NCI-H1694 (cell line): Measurements from ENCODE around the gene HOXB4.

Experiments
- DNase-seq: peaks from one replicate; lab custom pipeline; 2025; lab: John Stamatoyannopoulos, UW

HOXB4 gene

DNA sequence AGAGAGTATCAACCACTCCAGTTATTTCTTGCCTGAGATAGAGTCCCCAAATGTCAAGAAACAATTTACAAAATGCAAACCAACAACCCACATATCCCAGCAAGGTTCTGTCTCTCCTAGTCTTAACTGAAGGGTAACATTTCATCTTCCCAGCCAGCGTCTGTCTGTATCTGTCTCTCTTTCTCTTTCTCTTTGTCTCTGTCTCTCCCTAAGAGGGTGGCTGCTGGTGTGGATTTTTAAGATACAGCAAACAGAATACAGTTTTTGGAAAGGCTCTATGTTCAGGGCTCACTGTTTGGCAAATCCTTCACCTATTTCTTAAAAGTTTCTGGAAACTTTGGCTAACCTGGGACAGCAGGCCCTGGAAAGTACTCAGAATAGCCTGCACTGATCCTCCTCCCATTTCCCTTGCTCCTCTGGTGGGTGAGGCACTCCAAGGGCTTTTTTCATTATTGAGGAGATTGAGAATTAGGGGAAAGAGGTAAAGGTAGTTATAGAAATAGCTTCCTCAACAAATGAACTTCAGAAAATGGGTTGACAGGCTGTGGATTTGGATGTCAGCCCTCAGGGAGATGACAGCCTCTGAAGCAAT is 6.2 kb downstream of the HOXB4 start:
- no peak for DNase-seq

DNA sequence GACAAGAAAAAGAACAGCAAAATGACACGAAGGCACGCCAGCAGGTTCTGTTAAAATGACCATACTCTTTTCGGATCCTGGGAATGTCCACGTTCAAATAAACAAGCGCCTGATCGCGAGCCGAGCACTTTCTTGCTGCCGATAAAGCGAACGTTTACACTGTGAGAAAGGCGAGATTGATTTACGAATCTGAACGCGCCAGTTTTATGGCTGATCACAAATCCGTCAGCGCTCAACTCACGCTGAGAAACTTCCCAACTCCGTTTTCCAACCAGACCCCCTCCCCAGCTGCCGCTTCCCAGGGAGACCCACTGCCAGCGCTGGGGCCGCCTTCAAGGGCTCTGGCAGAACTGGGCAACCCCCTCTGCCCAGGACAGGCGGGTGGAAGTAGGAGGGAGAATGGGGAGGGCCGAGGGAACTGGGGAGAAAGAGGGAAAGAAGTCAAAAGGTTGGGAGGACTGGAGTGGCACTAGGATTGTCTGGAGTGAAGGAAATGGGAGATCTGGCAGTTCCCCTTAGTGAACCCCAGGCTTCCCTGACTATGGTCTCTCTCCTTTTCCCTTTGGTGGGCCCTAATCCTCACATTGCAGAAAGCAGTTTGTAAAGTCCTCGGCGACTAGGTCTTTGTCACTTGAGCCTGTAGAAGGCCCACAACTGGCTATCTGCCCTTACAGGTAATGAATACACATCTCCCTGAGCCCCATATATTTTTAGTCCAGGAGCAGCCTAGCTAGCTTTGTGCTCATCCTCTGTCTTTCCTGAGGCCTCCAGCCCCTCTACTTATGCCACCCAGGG is 6.9 kb downstream of the HOXB4 start:
- no peak for DNase-seq

DNA sequence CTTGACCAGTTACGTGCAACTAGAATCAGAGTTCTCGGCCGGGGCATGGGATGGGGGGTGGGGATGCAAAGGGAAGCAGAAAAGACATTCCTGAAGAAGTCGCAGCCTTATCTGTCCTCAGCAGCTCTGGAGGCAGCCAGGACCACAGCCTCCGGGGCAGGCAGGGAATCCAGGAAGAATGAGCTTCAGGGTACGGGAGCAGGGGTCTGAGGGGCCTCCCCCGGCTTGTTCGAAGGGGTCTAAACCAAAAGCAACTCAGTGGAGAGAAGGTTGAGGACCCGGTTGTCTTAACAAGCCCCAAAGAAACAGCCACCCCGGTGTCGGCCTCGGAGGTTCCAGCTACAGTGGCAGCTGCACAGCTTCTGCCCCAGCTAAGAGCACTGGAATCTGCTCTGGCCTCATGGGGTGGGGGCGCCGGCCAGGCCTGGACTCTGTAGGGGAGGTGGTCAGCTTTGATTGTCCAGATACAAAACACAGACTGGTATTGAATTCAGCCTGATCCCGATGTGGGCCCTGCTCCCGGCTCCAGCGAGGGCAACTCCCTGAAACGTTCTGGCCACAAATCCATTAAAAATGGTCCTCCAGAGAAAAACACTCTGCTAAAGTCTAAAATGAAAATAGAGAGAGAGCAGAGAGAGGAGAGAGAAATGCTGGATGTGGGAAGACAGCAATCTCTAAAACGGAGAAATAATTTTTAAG is 7.7 kb downstream of the HOXB4 start:
- no peak for DNase-seq

DNA sequence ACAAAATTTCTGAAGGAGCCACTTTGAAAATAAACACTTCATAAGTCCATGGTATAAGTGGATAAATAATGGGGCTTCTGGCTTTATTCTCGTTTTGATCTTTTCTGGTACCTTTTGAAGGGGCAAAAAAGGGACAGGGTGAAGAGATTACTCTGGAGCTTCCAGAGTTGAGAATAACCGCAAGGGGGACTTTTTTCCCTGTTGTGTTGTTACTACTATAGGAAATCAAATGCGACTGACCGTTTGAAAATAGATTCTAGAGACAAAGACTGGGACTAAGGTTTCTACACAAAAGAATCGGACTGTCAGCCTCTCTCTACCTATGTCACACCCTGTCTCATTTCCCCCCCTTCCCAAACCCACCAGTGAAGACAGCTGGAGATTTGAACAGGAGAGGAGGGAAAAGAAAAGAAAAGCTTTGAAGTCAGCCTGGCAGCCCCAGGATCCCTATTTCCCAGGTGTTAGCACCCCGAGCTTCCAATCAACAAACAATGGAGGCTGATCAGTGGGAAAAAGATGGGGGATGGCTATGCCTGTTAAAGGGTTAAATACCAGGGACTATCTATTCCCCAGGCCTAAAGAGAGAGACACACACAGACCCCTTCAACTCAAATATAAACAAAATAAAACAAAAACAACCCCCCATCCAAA is 8.4 kb downstream of the HOXB4 start:
- no peak for DNase-seq

DNA sequence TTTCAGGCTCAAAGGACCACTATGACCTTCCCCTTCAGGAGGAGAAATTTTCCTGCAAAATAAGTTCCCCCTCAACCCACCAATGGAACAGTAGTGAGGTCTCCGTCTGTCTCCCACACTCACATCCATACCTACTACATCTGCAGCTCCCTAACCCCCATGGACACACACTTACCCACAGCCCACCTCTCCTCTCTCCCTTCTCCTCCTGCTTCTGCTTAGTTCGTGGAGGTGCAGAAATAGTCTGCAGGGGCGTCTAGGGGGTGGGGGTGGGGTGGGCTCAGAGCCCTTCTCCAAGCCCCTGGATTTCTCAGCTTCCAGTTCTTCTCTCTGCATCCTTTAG is 8.9 kb downstream of the HOXB4 start:
- DNase-seq, result no peak

DNA sequence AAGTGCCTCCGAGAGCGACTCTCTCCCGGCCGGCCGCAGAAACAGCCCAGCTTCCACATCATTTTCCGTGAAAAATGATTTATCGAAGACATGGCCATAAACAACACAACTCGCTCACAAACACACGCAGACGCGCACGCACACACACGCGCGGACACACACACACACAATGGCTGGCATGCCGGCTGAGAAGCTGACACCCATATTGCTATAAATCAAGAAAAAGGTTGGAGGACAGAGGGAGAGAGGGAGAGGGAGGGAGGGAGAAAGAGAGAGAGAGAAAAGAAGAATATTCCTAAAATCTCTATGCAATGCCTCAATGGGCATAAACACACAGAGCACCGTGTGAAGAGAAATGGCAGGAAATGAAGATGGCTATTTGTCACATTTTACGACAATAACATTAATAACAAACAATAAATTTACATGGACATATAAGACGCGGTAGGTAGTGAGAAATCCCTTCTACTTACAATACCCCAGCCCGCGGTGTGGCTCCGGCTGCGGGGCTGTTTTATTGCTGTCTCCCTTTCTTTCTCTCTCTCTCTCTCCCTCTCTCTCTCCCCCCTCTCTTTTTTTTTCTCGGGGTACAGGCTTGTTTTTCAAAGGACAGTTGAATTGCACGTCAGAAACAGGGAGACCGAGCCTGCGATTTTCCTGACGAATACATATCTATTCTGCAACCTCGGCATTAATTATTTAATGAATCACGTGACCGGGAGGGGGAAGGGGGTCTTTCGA is 9.5 kb downstream of the HOXB4 start:
- DNase-seq, result no peak

DNA sequence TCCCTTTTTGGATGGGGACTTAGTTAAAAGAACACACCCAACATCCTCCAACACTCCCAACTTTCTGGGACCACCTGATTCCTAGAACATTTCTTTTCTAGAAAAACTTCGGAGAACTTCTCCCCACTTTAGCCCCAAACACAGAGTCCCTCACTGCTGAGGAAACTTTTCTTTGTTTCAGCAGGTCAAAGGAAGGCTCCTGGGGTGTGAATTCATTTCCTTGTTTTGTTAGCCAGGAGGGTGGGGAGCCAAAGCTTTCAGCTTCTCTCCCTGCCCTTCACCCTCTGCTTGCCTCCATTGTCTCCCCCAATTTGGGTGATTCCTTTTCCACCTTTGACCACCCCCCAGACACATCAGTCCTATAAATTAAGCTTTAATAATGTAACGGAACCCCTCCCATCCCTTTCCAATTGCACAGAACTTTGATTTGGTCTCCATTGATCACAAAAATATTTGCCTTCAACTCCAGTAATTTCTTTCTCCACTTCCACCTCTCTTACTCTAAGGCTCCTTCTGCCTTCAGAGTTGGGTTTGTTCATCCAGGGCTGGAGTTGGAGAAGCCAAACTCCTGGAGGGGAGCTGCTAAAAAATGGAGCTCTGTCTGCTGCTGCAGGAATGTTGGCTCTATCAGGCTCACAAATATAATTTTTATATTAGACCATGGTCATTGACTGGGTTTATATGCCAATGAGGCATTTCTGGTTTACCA is 10.3 kb downstream of the HOXB4 start:
- no peak for DNase-seq

DNA sequence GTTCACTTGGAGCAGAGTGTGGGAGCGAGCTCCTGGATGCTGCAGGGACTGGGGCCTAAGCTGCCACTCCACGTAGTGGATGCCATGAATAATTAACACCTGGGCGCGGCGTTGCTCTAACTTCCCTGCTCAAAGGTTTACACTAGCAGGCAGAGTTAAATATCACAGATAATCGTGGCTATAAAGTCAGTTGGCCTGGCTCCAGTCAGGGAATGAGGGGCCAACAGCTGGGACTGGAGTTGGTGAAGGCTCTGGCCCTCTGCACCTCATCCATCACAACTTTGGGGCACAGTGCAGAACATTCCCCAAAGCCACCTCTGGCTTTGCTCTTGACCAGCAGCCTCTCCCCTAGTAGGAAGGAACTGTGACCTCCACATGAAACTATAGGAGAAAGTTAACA is 10.9 kb downstream of the HOXB4 start:
- DNase-seq, result no peak

DNA sequence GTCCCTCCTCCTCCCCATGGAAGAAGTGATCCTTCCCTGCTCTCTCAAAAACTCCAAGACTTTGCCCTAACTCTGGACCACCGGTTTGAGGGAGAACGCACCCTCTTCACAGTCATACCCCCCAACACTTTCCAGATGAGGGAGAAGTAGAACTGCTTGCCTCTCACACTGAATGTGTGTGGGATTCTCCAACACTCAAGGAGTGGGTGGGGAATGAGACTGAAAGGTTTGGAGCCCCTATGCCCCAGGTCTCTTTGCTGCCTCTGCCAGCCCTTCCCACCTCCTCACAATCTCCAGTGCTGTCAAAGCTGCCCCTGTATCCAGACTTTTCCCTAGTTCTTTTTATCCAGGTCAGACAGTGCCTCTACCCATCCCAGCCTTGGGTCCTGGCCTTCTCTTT is 11.4 kb downstream of the HOXB4 start:
- DNase-seq, result no peak

DNA sequence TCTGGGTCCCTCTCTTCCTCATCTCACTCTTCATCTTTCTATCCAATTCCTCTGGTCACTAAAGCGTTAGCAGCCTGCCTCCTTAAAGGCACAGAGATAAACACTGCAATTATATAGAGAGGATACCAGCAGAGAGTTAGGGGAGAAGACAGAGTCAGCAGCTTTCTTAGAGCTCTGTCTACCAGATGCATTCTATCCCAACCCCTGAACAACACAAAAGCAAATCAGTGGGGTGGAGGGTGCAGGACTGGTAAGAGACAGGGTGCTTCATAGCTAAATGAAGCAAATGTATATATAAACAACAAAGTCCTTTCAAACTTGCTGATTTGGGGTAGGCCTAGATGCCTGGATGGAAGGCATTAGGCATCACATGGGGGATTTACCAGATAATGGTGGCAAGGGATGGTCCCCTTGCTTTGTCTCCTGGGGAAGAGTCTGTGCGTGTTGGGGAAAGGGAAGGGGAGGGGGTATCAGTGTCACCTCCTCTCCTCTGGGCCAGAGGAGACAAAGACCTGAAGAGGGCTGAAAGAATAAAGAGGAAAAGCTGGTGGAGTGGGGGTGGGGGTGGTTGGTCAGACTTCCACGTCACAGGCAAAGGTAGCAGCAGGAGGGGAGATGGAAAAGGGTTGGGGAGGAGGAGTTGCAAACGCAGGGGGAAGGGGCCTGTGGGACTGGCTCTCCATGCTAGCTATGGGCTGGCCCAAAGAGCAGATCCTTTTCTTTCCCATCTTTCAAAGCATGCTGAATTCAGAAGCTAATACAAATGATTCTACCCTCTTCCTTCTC is 12.0 kb downstream of the HOXB4 start:
- DNase-seq, result no peak

DNA sequence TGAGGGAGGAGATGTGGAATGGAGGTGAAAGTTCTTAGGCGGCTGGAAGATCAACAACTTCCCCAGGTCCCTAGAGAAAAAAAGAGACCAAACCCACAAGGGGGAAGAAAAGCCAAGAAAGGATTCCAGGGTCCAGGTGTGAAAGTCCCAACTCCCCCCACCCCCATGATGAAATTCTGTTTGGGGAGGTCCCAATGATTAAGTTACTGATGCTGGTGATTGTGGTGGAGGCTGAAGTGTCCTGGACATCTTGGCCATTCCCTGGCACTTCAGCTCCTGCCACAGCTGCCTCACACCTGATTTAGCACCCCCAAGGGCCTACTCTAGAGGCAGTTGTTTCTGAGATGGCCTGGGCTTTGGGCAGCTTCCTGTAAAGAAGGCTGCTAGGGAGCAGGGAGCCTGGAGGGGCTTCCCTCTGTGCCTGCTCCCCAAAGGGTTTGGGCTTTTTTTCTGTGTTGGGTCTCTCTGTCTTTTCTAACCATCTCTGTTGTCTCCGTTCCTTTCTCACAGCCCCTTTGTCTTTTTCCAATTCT is 13.1 kb downstream of the HOXB4 start:
- no peak for DNase-seq

DNA sequence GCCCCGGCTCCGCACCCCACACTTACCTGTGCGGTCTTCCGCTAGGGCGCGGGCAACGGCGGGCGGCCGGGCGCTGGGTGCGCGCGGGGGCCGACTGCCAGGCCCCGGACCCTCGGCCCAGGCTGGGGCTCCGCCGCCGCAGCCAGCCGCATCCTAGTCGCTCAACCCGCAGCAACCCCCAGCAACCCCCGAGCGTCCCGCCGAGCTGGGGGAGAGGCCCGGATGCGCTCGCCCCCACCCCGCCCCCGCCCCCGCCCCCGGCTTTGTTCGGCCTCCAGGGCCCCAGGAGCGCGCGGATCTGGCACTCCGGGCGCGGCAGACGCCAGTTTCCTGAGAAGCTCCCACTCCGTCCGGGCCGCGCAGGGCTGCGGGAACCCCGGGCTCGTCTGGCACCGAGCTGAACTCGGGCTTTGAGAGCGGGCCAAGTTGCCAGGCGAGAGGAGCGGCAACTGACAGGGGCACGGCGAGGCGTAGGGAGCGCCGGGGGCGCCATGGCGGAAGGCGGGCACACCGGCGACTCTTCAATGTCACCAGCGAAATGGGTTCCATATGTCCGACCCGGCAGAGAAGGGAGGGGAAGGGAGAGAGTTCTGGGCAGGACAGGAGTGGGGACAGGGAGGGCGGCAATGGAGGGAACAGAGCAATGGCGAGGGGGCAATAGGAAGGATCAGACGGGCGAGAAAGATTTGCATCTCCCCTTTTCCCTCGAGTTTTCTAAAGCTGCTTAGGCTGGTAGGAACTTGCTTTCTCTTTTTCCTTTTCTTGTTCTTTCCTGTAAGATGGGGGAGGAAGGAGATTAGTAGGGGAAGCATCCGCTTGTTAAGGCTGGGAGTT is 13.7 kb downstream of the HOXB4 start:
- no peak for DNase-seq

DNA sequence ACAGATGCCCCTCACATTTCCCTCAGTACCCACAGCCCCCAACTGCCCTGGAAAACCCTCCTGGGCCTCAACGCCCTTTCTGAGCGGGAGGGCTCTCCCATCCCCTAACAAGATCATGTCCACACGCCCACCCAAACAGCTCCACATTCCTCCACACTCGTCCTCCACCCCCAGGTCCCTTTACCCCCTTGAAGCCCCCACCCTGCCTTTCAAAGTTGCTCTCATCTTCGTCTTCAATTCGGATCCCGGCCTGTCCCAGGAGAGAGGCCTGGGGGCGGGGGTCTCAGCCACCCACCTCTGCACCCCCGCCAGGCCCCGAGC is 14.3 kb downstream of the HOXB4 start:
- no peak for DNase-seq

DNA sequence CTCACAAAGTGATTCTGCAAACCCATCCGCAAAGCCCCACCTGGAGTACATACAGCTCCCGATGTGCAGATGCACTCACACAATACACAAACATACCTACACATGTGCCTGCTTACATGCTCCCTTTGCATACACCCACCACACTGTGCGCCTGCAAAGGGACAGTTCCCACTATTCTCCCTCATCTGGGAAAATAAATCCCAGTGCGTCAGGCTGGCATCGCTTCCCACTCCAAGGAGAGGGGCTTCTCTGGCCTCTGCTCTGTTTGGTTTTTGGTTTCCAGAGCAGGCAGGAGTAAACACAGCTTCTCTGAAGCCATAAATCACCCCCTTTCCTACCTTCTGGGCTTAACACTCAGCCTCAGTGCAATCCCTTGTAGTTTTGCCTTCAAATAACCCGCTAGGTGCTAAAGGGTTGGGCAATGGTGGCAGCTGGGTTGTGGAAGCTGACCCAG is 14.7 kb downstream of the HOXB4 start:
- DNase-seq, result no peak

DNA sequence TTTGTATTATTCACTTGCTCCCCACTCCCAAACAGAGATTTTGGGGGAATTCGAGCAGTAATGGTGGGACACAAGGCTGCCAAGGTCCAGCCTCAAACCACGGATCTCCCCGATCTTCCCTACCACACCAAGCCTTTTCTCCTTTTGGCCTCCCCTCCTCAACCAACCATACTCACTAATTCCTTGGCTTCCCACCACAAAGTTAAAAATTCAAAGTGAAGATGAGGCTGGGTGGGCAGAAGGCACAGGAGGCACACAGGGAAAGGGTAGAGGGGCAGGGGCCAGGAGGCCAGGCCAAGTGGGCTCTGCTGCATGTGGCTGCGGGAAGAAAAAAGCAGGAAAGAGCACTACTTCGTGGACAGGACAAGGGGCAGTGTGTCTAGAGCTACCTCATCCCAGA is 15.2 kb downstream of the HOXB4 start:
- DNase-seq, result no peak

DNA sequence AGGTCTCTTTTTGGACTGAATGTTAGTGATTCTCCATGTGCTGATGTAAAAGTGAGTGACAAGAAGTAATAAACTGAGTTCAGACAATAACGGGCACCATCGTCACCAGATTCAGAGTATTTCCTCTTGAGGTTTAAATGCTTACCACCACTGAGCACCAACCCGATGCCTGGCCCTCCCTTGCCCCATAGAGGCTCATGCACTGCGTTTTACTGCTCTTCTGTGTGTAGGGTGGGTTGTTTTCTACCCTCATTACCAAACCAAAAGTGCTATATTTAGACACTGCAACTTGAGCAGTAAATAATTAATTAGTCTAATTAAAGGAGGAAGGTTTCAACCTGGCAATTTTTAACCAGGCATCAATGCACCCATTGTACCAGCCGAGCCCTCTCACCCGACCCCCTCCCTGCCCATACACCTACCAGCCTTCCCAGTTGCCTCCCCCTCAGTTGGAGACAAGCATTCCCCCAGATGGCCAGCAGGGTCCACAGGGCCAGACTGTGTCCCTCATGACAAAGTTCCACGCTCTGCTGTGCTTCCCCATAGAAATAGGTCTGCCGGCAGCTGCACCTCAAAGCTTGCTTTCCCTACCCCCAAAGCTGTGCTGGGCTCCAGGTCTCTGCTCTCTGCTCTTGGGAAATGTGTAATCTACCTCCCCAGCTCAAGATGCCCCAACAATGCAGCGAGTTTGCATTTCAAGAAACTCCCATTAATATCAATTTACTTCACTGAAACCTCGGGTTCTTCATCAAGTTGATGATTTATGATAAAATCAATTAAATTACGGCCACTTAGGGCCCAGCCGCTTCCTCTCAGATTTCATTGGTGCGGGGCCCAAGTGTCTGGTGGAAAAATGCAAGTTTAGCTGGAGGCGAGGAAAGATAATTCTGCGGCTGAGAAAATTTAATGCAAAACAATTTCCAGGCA is 16.0 kb downstream of the HOXB4 start:
- DNase-seq, result no peak

DNA sequence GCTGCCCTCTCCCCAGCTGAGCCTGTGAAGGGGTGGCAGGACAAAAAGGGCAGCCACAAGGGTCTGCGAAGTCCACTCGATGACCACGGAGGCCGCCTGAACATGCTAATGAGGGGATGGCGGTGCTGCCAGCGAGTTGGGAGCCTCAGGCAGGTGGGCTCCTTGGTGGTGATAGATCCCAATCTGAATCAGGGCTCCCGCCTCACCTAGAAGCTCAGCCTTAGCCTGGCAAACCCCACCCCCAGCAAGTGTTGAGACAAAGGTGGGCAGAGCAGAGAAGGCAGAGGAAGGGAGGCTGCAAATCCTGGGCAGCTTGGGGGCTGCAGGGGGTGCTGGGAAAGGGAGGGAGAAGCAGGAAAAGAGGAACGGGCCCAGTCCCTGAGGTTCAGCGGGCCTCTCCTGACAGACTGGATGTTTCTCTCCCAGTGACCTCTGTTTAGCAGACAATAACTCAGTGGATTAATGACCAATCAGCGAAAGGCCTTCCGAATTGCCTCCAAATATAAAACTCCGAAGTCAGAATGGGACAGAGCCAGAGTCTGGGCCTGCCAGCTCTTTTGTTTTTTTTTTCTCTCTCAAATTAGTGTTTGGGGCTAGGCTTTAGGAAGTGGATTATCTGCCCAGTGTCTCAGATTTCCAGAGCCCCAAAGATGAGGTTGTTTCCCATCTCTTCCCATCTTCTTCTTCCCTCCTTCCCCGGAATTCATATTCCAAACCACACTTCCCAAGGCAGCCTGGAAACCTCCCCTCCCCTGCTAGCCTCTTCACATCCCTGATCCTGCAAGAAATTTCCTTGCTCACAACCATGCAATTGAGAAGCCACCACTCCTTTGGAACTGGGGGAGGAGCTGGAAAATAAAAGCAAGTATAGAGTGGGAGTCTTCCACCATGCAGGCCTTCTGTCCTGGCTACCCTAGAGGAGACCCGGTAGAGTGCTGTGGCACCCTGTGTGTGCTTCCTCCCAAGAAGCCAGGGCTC is 18.0 kb downstream of the HOXB4 start:
- DNase-seq, result no peak
